HG03025 (cell line): ENCODE measurements around the gene CPNE9.

Experiments
- ATAC-seq: cut with Tn5 transposase; IDR thresholded peaks from one replicate; pipeline ENCODE4 v1.9.1; 2021; ENCODE audit warnings: mild to moderate bottlenecking, moderate library complexity; ENCODE audit not compliant: unreplicated experiment, low FRiP score

Gene CPNE9, protein sequence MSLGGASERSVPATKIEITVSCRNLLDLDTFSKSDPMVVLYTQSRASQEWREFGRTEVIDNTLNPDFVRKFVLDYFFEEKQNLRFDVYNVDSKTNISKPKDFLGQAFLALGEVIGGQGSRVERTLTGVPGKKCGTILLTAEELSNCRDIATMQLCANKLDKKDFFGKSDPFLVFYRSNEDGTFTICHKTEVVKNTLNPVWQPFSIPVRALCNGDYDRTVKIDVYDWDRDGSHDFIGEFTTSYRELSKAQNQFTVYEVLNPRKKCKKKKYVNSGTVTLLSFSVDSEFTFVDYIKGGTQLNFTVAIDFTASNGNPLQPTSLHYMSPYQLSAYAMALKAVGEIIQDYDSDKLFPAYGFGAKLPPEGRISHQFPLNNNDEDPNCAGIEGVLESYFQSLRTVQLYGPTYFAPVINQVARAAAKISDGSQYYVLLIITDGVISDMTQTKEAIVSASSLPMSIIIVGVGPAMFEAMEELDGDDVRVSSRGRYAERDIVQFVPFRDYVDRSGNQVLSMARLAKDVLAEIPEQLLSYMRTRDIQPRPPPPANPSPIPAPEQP

DNA sequence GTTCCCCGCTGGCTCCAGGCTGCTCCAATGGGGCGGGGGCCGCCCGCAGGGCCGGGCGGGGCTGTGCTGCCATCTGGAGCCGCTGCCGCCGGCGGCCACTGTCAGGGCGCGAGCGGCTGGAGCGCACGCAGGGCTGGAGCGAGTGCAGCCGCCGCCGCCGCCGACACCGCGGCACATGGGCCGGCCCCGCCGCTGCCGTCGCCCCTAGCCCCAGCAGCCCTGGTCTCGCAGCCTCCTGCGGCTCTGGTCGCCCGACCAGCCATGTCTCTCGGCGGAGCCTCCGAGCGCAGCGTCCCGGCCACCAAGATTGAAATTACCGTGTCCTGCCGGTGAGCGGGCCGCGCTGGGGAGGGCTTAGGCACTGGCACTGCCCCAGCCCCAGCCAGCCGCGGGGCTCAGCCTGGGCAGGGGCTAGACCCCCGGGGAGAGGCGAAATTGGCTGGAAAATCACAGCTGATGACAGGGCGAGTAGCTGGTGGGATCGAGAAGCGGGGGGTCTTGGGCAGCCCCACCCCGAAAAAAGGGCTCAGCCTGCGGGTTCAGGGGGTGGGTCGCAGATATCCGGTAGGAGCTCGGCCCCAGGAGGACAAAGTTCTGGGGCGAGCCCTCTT, at the start of gene CPNE9:
Gene CPNE9, plus strand, starts transcription at position 98 of the 611 bp plus-strand sequence. Its CDS starts 164 bp downstream, at position 262.
- no peak for ATAC-seq

DNA sequence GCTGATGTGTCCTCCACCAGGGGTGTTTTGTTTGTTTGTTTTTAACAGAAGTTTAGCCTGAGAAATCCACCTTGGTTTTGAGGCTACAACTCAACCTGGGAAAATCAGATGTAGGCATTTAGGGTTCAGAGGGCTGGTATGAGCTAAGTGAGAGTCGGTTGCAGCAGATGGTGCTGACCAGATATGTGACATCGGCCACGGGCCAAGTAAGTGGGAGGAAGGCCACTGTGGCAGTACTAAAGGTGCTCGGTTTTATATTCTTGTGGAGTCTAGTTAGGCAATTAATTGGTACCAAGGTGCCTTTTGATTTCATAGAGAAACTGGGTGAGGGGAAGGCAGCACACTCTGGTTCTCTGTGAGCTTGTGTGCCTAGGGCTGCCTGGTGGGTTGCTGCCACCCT, 43.8 kb upstream of the CPNE9 start:
- ATAC-seq = no peak

DNA sequence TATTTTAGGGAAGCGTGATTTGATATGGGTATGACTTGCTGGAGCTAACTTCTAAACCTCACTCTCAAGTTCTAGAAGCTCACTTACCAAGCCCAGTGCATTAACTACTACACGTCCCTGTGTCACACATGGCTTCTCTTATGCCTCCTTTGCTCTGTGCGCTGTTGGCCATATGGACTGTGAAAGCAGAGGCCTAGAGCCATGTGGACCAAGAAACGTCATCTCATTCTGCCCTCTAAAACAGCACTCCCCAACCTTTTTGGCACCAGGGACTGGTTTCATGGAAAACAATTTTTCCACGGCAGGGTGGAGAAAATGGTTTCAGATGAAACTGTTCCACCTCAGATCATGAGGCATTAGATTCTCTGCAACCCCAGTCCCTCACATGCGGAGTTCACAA, 42.7 kb upstream of the CPNE9 start:
- ATAC-seq = no peak

DNA sequence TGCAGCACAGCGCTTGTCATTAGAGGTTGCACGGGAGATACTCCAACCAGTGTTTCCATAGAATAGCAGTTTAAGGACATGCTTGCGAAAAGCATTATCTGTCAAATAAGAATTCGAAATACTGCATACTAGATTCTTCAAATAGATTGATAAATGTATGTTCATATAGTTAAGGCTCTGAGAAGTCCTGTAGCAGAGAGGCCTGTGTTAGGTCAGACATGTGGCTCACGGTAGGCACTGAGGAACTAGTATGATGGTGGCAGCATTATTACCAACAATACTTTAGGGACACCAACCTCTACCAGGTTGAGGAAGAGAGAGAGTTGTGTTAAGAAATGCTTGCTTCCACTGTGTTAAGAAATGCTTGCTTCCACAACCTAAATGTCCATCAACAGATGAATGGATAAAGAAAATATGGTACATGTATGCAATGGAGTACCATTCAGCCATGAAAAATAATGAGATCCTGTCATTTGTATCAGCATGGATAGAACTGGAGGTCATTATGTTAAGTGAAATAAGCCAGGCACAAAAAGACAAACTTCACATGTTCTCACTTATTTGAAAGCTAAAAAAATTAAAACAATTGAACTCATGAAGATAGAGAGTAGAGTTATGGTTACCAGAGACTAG, 39.4 kb upstream of the CPNE9 start:
- ATAC-seq = no peak

DNA sequence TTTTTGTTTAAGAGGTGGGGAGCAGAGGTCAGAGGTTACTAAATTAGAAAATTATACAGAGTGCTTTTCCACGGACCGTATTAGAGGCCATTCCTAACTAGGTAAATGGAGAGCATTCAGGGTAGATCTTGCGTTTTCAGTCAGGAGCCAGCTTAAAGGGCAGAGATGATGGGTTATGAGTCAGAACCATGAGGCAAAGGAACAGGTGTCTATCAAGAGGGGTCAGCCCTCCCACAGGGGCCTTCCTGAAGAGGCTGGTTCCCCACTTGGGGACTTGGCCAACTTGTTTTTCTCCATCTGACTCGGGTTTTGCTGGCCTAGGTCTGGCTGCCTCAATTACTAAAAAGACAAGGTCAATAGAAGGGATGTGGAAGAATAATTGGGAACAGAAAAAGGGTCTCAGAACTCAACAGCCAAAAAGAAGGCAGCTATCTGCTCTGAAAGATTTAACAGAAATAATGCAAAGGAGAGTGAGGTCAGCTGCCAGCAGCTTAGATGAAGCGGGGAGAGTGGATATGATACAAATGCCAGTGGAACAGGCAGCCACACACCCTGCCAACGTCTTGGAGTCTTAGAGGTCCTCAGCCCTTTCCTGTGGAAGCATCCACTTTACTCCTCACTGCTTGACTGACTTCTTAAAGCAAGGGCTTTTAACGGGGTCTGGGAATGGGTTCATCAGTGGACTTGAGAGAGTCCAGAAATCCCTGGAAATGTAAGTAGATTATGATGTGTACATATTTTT, 36.8 kb upstream of the CPNE9 start:
- no peak for ATAC-seq

DNA sequence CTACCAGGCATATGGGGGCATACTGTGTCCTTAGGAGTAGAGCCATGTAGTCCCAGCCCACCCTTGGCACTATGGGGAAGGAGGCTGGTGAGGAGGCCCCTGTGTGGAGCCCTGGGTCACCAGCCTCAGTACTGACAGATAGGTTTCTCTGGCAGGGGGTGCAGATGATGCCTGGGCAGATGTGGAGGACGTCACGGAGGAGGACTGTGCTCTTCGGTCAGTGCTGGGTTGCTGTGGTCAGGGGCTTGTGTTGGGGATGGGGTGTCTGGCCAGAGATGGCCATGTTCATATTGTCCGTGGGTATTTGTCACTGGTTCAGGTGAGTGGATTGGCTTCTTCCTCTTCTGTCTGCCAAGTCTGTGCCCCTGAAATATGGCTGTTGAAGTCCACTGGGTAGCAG, 34.4 kb upstream of the CPNE9 start:
- ATAC-seq = no peak

DNA sequence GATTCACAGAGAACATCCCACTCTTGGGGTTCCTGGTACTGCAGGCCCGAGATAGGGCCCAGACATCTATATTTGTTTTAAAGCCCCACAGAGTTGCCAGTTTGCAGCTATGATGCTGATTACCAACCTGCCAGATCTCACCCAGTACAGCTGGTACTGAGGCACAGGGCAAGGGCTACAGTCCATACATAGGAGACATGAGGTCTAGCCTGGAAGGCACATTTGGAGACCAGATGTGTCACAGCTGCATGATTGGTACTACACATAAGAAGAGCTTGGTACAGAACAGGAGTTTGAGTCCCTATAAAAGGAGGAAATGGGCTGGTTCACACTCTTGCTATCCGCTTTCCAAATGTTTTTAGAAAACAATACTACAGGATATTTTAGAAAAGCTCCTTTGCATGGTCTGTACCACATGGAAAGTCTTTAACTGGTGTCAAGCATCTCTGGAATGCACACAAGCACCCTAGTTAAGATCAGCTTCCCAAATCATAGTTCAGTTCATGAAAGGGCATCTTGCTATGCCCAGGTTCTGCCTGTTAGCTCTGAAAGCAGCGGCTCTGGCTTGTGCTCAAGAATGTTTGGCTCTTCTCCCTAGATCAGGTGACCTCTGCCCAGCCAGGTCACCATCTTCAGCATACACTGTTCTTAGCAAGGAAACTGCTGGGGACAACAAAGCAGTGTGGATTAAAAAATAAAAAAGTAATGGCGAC, 33.8 kb upstream of the CPNE9 start:
- ATAC-seq = no peak

DNA sequence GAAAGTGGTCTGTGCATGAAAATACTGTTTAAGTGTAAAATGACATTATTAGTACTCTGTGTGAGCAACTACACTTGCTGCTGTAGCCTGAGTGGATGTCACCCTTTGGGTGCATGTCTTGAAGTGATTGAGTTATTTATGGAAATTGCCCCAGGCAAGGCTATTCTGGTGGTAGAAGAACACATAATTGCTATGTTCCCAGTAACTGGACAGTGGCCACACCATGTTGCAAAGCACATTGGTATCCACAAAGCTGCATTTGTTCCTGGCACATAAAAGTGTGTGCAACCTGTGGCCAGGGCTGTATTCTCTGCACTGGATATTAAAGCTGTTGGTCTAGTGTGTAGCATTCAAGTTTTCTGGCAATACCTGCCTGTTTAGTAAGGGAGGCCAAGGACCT, 30.6 kb upstream of the CPNE9 start:
- no peak for ATAC-seq

DNA sequence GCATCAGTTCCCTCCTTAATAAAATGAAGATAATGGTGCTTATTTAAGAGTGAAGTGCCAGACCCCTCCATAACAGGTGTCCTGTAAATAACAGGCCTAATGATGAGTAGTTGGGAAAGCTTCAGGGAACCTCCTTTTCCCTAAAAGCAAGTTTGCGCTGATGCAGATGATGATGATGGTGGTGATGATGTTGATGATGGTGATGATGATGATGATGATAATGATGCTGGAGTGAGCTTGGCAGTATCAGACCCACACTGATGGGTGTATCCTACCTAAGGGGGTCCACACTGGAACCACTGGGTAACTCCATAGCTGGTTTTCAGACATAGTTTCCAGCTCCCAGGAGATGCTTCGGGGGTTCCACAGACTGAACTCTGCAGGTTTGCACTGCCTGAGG, 29.9 kb upstream of the CPNE9 start:
- no peak for ATAC-seq

DNA sequence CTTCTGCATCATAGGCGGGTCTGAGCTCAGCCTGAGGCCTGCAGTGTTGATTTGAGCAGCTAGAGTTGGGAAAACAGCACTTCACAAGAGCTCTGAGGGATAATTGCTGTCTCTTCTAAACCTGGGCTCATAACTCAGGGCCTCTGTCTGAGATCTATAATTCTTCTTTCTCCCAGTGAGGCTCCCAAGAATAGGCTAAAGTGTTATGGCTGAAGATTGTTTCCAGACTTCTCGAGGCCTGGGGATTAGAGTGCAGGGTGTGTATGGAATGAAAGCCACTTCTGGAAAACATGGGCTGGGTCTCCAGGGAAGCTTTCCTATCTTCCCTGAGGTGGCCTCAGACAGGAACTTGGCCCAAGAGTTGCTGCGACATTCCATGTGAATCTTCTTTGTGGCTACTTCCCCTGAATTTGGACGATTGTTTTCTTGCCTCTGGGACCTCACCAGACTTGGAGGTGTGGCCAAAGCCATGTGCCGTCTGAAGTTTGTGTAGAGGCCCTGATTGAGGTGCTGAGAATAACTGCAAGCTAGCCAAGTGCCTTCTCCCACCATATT, 27.8 kb upstream of the CPNE9 start:
- no peak for ATAC-seq

DNA sequence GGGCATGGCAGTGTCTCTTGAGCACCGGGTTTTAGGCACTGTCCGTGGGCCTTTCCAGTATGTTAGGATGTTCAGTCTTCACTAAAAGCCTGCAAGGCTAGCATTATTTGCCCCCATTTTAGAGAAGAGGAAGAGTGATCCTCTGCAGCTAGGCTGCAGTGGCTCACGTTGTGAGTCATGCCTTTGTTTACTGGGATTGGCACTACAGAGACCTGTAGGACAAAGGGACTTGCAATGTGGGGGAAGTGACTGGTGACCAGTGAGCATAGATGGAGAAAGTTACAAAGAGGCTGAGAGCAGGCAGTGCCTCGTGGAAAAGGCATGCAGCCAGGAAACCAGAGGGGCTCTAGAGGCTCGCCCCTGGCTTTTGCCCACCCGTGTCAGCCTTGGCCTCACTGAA, 26.8 kb upstream of the CPNE9 start:
- ATAC-seq = no peak

DNA sequence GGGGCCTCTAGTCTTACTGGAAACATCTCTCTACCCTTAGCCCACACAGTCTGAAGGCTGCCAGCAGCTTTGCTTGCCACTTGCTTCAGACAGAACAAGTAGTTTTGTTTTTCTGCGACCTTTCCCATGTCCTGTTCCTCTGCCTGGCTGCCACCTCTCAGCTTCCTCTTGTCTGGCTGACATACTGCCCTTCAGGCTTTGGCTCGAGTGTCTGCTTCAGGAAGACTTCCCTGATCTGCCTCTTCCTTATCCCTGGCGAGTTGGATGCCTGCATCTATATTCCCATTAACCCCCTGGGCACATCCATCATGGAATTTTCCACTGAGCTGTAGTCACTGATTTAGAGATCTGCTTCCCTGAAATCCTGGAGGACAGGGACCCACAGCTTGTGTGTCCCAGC, 25.1 kb upstream of the CPNE9 start:
- no peak for ATAC-seq

DNA sequence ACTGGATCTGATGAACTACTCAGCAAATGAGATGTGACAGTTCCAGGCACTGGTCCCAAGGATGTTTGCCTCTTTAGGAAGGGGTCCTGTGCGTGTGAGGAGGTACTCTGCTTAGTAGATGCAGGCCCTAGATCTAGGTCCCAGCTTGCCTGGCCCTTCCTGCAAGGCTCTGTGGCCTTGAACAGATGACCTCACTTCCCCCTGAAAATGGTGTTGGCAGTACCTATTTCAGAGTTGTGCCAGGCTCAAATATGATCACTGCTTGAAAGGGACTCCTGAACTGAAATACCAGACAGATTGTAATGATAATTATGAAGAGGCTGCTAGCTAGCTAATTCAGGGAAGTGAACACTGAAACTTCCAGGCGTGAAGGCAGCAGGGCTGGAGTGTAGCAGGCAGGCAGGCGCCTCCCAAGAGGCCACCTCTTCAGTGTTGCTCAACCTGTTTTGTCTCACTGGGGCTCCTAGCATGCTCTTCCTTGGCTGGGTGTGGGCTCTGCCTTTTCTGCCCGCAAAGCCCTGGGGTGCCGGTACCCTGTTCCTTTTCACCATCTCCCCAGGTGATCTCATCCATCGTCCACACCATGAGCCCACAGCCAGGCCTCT, 24.1 kb upstream of the CPNE9 start:
- no peak for ATAC-seq

DNA sequence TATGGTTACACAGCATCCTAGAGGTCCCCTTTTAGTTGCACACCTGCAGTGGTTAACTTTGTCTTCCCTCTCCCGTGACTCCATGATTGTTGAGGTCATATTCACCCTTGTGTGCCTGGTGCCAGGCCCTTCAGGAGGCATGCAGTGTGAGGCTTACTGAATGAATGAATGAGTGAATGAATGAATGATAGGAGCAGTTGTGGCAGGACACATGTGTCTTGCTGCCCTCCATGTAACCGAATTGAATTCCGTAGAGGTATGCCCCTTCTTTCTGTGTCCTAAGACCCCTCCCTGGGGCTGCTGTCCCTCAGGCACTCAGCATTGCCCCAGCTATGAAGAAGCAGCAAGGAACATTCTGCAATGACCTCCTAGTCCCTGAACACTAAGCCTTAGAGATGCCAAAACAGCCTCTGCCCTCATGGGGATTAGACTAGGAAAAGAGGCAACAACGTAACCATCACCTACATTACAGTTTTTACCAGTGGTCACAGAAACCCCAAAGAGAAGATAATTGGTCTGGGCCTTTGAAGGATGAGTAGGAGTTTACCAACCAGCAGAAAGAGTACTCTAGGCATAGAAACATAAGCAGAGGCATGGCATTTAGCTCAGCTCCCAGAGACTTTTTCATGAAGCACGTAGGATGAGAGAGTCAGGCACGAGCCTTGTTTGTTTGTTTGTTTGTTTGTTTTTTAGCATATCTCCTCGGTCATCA, 22.5 kb upstream of the CPNE9 start:
- no peak for ATAC-seq

DNA sequence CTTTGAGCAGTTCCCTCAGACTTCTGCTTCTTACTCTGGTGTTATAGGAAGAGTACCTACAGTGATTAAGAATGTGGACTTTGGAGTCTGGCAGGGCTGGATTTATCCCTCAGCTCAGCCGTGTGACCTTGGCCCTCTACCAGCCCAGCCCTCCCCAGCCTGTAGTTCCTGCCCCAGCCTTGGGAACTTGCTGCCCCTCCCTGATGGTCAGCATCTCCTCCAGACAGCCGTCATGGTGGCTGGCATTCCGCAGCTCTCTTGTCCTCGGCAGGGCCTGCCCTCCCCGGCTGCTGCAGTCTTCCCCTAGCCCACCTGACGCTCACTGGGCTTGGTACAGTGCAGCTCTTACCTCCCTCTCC, 21.9 kb upstream of the CPNE9 start:
- no peak for ATAC-seq

DNA sequence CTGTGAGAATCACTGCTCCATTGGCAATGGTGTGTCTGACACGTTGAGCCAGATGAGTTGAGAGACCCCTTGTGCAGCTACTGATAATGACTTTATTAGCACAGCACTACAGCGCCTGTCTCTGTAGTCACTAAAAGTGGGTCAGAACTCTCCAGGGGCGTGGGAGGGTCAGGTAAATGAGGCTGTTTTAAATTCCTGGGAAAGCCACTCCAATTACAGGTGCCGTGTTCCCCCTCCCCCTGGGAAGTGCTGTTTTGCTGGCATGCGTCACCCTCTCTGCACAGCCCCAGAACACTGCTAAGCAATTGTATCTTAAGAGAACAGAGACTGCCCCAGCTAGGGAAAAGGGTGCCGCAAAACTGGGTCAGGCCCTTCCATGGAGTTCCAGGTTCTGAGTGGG, 21.5 kb upstream of the CPNE9 start:
- ATAC-seq = no peak

DNA sequence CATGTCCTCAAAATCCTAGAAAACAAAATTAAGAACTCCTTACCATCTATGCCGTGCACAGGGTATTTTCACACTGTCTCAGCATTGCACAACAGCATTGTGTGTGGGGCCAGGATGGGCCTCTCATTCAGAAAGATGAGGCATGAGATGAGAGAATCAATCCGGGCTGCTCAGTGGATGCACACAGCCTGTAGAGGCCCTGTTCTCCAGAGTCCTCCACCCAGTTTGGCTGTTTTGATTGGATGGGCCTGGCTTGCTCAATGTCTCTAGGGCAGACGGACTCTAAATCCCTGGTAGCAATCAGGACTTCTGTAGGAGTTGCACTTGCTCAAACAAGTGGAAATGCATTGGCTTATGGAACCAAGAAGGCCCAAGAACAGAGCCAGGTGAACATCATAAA, 20.2 kb upstream of the CPNE9 start:
- ATAC-seq = no peak

DNA sequence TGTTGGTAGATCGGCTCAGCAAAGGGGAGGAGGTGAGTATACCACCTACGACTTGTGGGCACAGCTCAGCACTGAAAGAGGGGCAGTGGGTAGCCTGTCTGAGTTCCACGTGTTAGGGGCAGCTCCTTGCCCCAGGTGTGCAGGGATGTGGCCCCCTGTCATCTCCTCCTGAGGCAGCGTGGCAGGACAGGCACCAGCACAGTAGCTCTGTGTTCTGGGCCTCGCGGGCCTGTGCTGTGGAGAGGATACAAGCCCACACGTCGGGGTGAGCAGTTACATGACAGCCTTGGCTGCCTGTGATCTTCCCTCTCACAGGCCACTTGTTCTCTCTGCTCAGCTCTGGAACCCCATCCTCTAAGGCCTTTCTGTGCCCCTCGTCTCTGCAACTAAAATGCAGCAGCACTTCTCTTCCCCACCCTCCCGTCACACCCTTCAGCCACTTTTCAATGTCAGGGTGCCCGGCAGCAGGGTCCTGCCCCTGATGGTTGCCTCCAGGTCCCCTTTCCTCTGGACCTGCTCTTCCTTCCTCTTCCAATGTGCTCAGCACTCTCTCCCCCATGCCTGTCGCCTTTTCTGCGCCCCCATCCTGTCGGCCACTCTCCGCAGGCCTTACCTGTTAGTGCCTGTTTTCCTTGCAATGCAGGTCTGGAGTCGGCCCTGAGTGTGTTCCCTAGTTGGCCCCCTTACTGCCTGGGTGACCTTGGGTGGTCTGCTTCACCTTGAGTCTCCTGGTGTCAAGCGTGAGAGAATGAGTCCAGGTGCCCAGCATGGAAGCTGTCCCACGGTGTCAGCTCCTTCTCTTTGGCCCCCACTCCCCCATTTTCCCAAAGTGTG, 18.2 kb upstream of the CPNE9 start:
- no peak for ATAC-seq
